Caco-2 (cell line): Measurements from ENCODE around the gene STAG2. TPM values are rescaled to one million over a fixed set of nuclear protein-coding genes. Genes with fewer than 3 reads are reported as not detected.

Experiments
- BruUV-seq: library from RNA; stranded (reverse); fragments of 400-500 nt; replicated peaks from 2 replicates; lab custom pipeline; 2021; lab: Mats Ljungman, UMichigan
- CTCF ChIA-PET: fragments of 300-600 bp; sonication (Branson Sonifier 250); formaldehyde crosslinking; loops from one replicate; lab custom pipeline; 2022; ENCODE audit warnings: antibody characterized with exemption; lab: Charles Lee
- POLR2A ChIA-PET: fragments of 300-600 bp; sonication (Branson Sonifier 250); formaldehyde crosslinking; loops from one replicate; lab custom pipeline; 2022; ENCODE audit warnings: antibody characterized with exemption; lab: Charles Lee
- DNase-seq, 2 experiments: peaks; one replicate each; pipeline versions ENCODE4 v3.0.0 to v3.0.0-alpha.2; 2020 to 2022
- H3K27me3 ChIP-seq: replicated peaks from 2 replicates; pipeline ENCODE4 v1.6.0; 2011; ENCODE audit warnings: low read length; ENCODE audit not compliant: control insufficient read depth, insufficient read depth
- H3K36me3 ChIP-seq: 2 replicates; pipeline ENCODE4 v1.5.1; 2011; ENCODE audit warnings: low read length; ENCODE audit not compliant: control insufficient read depth, insufficient read depth
- H3K4me1 ChIP-seq: fragments of 250-450 bp; sonication (Bioruptor Pico); 2 replicates; pipeline ENCODE4 v1.5.1; 2020; ENCODE audit warnings: mild to moderate bottlenecking
- H3K4me3 ChIP-seq: 2 replicates; pipeline ENCODE4 v1.5.1; 2011; ENCODE audit warnings: low read depth, mild to moderate bottlenecking, control low read depth, low read length
- H3K9me3 ChIP-seq: fragments of 250-450 bp; sonication (Bioruptor Pico); 2 replicates; pipeline ENCODE4 v1.5.1; 2020; ENCODE audit warnings: mild to moderate bottlenecking, moderate library complexity
- H3K27ac Mint-ChIP-seq: one replicate; pipeline ENCODE4 v1.8.0; 2022; ENCODE audit warnings: mixed read lengths; ENCODE audit not compliant: unreplicated experiment
- H3K27me3 Mint-ChIP-seq: one replicate; pipeline ENCODE4 v1.8.0; 2022; ENCODE audit warnings: mixed read lengths; ENCODE audit not compliant: insufficient read depth, unreplicated experiment
- H3K36me3 Mint-ChIP-seq: one replicate; pipeline ENCODE4 v1.8.0; 2022; ENCODE audit warnings: mild to moderate bottlenecking, mixed read lengths; ENCODE audit not compliant: insufficient read depth, unreplicated experiment
- H3K4me1 Mint-ChIP-seq: one replicate; pipeline ENCODE4 v1.8.0; 2022; ENCODE audit warnings: low read depth, mixed read lengths; ENCODE audit not compliant: unreplicated experiment
- H3K4me3 Mint-ChIP-seq: one replicate; pipeline ENCODE4 v1.8.0; 2022; ENCODE audit warnings: mild to moderate bottlenecking, moderate library complexity, mixed read lengths; ENCODE audit not compliant: unreplicated experiment
- H3K9me3 Mint-ChIP-seq: one replicate; pipeline ENCODE4 v1.8.0; 2022; ENCODE audit warnings: mixed read lengths; ENCODE audit not compliant: unreplicated experiment
- intact Hi-C: fragments of 100-400 bp; cut with micrococcal nuclease; formaldehyde crosslinking; loops from one replicate; pipeline ENCODE4 v1.10.0; 2022; ENCODE audit not compliant: unreplicated experiment
- total RNA-seq: library from RNA; stranded (reverse); gene quantifications from 2 replicates; pipeline ENCODE4 v1.2.3, GENCODE V29; 2022
- TF ChIP-seq, protein P1 (sequence below), 2 experiments: fragments of 200-600 bp in 1 of 2; IDR thresholded peaks; 1 replicate in 1 of 2; 2 replicates in 1 of 2; pipeline versions ENCODE4 v1.5.1 to v1.8.0; 2011 to 2022; ENCODE audit warnings: antibody characterized with exemption in 1 of 2, control low read depth in 1 of 2, inconsistent platforms in 1 of 2, low read depth in 1 of 2, low read length in 1 of 2, mild to moderate bottlenecking in 1 of 2, moderate library complexity in 1 of 2; ENCODE audit not compliant: insufficient read depth in 1 of 2, severe bottlenecking in 1 of 2, unreplicated experiment in 1 of 2

STAG2 gene
- total RNA-seq, 1 experiment from 2014 or later, result 65.1 TPM

DNA sequence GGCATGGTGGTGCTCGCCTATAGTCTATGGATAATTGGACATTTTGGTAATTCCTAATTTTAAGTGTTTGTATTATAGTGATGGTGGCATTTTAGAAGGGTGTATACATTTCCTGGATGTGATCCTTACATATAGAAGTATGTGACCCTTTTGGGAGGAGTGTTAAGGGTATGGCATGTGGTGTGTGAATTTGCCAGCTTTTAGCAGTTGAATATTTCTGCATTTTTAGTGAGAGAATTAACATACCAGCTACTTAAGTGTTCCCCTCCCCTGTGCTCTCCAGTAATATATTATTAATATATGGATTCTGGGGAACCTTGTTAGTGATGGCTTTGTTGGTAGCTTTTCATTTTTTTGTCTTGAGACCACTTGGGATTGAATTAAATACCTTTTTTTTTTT lies 55.3 kb downstream of the STAG2 start:
- H3K9me3 ChIP-seq, result no peaks in the 10 kb centered on the region
- H3K36me3 ChIP-seq, result no peaks in the 10 kb centered on the region
- ChIA-PET POLR2A (no interaction called here), CTCF (no interaction called here)
- intact Hi-C loops, result no loop called here
- no peak overlapping the region for H3K27ac Mint-ChIP-seq
- DNase-seq, result no peak
- no peaks in the 10 kb centered on the region for H3K9me3 Mint-ChIP-seq
- no peak overlapping the region for H3K4me3 ChIP-seq
- no peaks in the 10 kb centered on the region for H3K4me1 ChIP-seq
- H3K4me1 Mint-ChIP-seq, result no peaks in the 10 kb centered on the region
- H3K27me3 ChIP-seq, result no peaks in the 10 kb centered on the region
- no peak overlapping the region for H3K4me3 Mint-ChIP-seq
- TF ChIP-seq, protein P1, sequence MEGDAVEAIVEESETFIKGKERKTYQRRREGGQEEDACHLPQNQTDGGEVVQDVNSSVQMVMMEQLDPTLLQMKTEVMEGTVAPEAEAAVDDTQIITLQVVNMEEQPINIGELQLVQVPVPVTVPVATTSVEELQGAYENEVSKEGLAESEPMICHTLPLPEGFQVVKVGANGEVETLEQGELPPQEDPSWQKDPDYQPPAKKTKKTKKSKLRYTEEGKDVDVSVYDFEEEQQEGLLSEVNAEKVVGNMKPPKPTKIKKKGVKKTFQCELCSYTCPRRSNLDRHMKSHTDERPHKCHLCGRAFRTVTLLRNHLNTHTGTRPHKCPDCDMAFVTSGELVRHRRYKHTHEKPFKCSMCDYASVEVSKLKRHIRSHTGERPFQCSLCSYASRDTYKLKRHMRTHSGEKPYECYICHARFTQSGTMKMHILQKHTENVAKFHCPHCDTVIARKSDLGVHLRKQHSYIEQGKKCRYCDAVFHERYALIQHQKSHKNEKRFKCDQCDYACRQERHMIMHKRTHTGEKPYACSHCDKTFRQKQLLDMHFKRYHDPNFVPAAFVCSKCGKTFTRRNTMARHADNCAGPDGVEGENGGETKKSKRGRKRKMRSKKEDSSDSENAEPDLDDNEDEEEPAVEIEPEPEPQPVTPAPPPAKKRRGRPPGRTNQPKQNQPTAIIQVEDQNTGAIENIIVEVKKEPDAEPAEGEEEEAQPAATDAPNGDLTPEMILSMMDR (IDR thresholded peaks at IDR 0.05; ENCODE audit: insufficient read depth in 1 of 2, low read depth in 1 of 2, low read length in 1 of 2, severe bottlenecking in 1 of 2, unreplicated experiment in 1 of 2), result no peak
- BruUV-seq, result no TSS peak
- no peaks in the 10 kb centered on the region for H3K27me3 Mint-ChIP-seq
- peaks cover 5% of the 10 kb centered on the region for H3K36me3 Mint-ChIP-seq

DNA sequence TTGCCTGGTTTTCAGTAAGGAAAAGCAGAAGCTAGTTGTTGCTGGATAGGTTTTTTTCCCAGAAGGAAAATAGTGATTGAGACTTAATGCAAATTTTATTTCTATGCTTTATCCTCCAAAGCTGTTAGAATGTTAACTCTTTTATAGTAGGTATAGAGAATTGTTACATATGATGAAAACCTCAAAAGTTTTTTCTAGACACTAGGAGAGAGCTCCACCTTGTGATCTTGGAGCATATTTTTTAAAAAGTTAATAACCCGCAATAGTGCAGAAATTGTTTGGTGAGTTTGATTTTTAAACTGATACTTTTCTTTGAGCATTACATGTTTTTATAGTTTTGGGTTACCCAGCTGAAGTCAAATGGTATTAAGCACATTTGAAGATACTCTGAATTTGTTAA lies 56.5 kb downstream of the STAG2 start:
- ChIA-PET POLR2A (no interaction called here), CTCF (no interaction called here)
- no peaks in the 10 kb centered on the region for H3K27me3 Mint-ChIP-seq
- H3K4me3 ChIP-seq, result no peak overlapping the region
- H3K4me1 ChIP-seq, result no peaks in the 10 kb centered on the region
- no peak for DNase-seq
- no peak overlapping the region for H3K4me3 Mint-ChIP-seq
- TF ChIP-seq, protein P1 (IDR thresholded peaks at IDR 0.05; ENCODE audit: insufficient read depth in 1 of 2, low read depth in 1 of 2, low read length in 1 of 2, severe bottlenecking in 1 of 2, unreplicated experiment in 1 of 2), result no peak
- no peaks in the 10 kb centered on the region for H3K27me3 ChIP-seq
- H3K27ac Mint-ChIP-seq, result no peak overlapping the region
- H3K36me3 Mint-ChIP-seq, result peaks cover 5% of the 10 kb centered on the region
- no peaks in the 10 kb centered on the region for H3K4me1 Mint-ChIP-seq
- intact Hi-C loops, result loop anchor here (1.0 kb wide), 1 partner anchor 58 kb away; no protein-coding TSS in a partner anchor
- no peaks in the 10 kb centered on the region for H3K9me3 ChIP-seq
- no peaks in the 10 kb centered on the region for H3K36me3 ChIP-seq
- no peaks in the 10 kb centered on the region for H3K9me3 Mint-ChIP-seq
- BruUV-seq, result no TSS peak

DNA sequence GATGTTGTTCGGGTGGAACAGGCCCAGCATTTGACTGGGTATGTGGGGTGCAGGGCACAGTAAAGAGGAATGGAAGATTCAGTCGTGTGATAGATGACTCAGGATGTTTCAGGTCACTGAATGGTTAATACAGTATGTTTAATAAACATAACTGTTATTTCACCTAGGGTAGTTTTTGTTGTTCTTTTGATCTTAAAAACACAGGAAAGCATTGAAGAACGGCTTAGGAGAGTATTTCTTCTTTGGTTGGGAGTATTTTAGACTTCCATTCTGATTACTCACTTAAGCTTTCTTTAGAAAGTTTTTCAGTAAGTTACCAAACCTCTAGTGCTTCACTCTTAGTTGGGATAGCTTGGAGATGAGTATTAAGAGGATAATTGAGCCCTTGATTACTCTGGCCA lies 62.3 kb downstream of the STAG2 start:
- CTCF ChIA-PET, result no interaction called here

More for the DNA sequence above, 62.3 kb downstream of the STAG2 start:
- POLR2A ChIA-PET, result no interaction called here
- no TSS peak for BruUV-seq
- Histone ChIP-seq H3K4me1 (no peaks in the 10 kb centered on the region), H3K4me3 (no peak overlapping the region), H3K9me3 (no peaks in the 10 kb centered on the region), H3K27me3 (no peaks in the 10 kb centered on the region), H3K36me3 (no peaks in the 10 kb centered on the region)
- Mint-ChIP-seq H3K9me3 (no peaks in the 10 kb centered on the region), H3K27me3 (no peaks in the 10 kb centered on the region), H3K4me3 (no peak overlapping the region), H3K36me3 (no peaks in the 10 kb centered on the region), H3K27ac (no peak overlapping the region), H3K4me1 (no peaks in the 10 kb centered on the region)
- TF ChIP-seq, protein P1 (IDR thresholded peaks at IDR 0.05; ENCODE audit: insufficient read depth in 1 of 2, low read depth in 1 of 2, low read length in 1 of 2, severe bottlenecking in 1 of 2, unreplicated experiment in 1 of 2), result no peak
- no peak for DNase-seq
- intact Hi-C loops, result no loop called here
